ENCODE results near the gene HOXC6.

The HOXC6 gene

GRCh38 chr12:54028314-54029201 is at the start of gene HOXC6 (continued):
- TF ChIP-seq EGR2 (tag by site-specific recombination; IDR thresholded peaks at IDR 0.05; ENCODE audit: low read depth), result no peak
- peak; percentile 63; the same call in 1 of the 2 replicates for TF ChIP-seq ZIC2 (tag by site-specific recombination; IDR thresholded peaks at IDR 0.05)
- TF ChIP-seq WT1 (tag by site-specific recombination; IDR thresholded peaks at IDR 0.05), result peak; percentile 81
- no peak for TF ChIP-seq ZNF202 (tag by site-specific recombination; IDR thresholded peaks at IDR 0.05; ENCODE audit: borderline replicate concordance)

GRCh38 chr12:53978477-53979356 is 49.5 kb upstream of the HOXC6 start:
- CTCF ChIA-PET, result interaction anchor here (0.7 kb wide), 1 partner anchor 195 kb away, joined by 3 read pairs; no protein-coding TSS in a partner anchor
- no peak overlapping the region for H3K4me3 ChIP-seq (ENCODE audit: low read depth, low read length)
- peak overlapping the region; percentile 91 for H3K27ac ChIP-seq (ENCODE audit: extremely low read depth, low read depth, low read length)
- H3K9me3 ChIP-seq (ENCODE audit: control insufficient read depth, insufficient read depth, low read depth, low read length), result no peaks in the 10 kb centered on the region
- peaks cover 34% of the 10 kb centered on the region for H3K4me1 ChIP-seq (ENCODE audit: control insufficient read depth, insufficient read depth, low read length)
- no peaks in the 10 kb centered on the region for H3K36me3 ChIP-seq (ENCODE audit: control insufficient read depth in 2 of 2, insufficient read depth in 1 of 2, low read length in 2 of 2)
- POLR2A ChIA-PET, result interaction anchor here (0.6 kb wide), 1 partner anchor 86 kb away, joined by 3 read pairs; no protein-coding TSS in a partner anchor
- TF ChIP-seq KLF9 (tag by site-specific recombination; IDR thresholded peaks at IDR 0.05; ENCODE audit: low read depth) (peak; percentile 22; the same call in 1 of the 2 replicates), ZBTB11 (tag by site-specific recombination; conservative IDR thresholded peaks at IDR 0.05; ENCODE audit: low read depth) (no peak), ZNF530 (tag by site-specific recombination; IDR thresholded peaks at IDR 0.05; ENCODE audit: low read depth) (no peak), WT1 (tag by site-specific recombination; IDR thresholded peaks at IDR 0.05) (peak; percentile 85), ZNF311 (tag by site-specific recombination; IDR thresholded peaks at IDR 0.05; ENCODE audit: borderline replicate concordance) (no peak), ZNF561 (tag by site-specific recombination; IDR thresholded peaks at IDR 0.05; ENCODE audit: borderline replicate concordance) (peak; percentile 100), PATZ1 (tag by site-specific recombination; IDR thresholded peaks at IDR 0.05) (peak; percentile 45), ELK4 (IDR thresholded peaks at IDR 0.05; ENCODE audit: borderline replicate concordance, low read depth, low read length) (no peak), ZNF132 (tag by site-specific recombination; IDR thresholded peaks at IDR 0.05; ENCODE audit: borderline replicate concordance) (no peak), OSR2 (tag by site-specific recombination; IDR thresholded peaks at IDR 0.05) (peak; percentile 80), TRIM28 (IDR thresholded peaks at IDR 0.05; ENCODE audit: borderline replicate concordance, low read length) (no peak), ZNF394 (tag by site-specific recombination; IDR thresholded peaks at IDR 0.05; ENCODE audit: borderline replicate concordance) (no peak), HIC1 (tag by site-specific recombination; IDR thresholded peaks at IDR 0.05) (peak; percentile 38; the same call in 1 of the 2 replicates), ZNF23 (tag by site-specific recombination; IDR thresholded peaks at IDR 0.05; ENCODE audit: borderline replicate concordance) (no peak), ZNF169 (tag by site-specific recombination; IDR thresholded peaks at IDR 0.05) (no peak), ZNF660 (tag by site-specific recombination; IDR thresholded peaks at IDR 0.05) (peak; percentile 72; the same call in 1 of the 2 replicates), ZNF677 (tag by site-specific recombination; IDR thresholded peaks at IDR 0.05) (no peak), MZF1 (tag by site-specific recombination; IDR thresholded peaks at IDR 0.05; ENCODE audit: borderline replicate concordance) (peak; percentile 91), GLIS2 (tag by site-specific recombination; IDR thresholded peaks at IDR 0.05) (peak; percentile 71)
